Measurements from ENCODE around the gene TNFAIP8. TPM values are rescaled to one million over a fixed set of nuclear protein-coding genes. Genes with fewer than 3 reads are reported as not detected.

Gene TNFAIP8
- total and polyA plus RNA-seq, 2 experiments from 2014 or later = 10.3 to 14.8 TPM

GRCh38 chr5:119382169-119382568 is 26.4 kb downstream of the TNFAIP8 start:
- DNase-seq = no peak
- H3K9ac ChIP-seq = no peak overlapping the region
- no peak overlapping the region for H3K4me2 ChIP-seq (ENCODE audit: unreplicated experiment)
- no peak overlapping the region for H2AFZ ChIP-seq
- no peak overlapping the region for H3K27ac ChIP-seq
- no peaks in the 10 kb centered on the region for H3K36me3 ChIP-seq (ENCODE audit: low read depth)
- no peaks in the 10 kb centered on the region; the same call in 1 of the 2 replicates for H3K79me2 ChIP-seq (ENCODE audit: insufficient read depth)
- H3F3A ChIP-seq (ENCODE audit: insufficient read depth) = peaks cover 9% of the 10 kb centered on the region; the same call in 1 of the 2 replicates
- H3K4me1 ChIP-seq (ENCODE audit: insufficient read depth) = peaks cover 12% of the 10 kb centered on the region
- H4K20me1 ChIP-seq (ENCODE audit: insufficient read depth) = no peaks in the 10 kb centered on the region
- H3K9me2 ChIP-seq (ENCODE audit: insufficient read depth) = no peaks in the 10 kb centered on the region
- in situ Hi-C loops (cut with MboI) = no loop called here
- no peaks in the 10 kb centered on the region for H3K27me3 ChIP-seq (replicated peaks; ENCODE audit: insufficient read depth)
- TF ChIP-seq EZH2phosphoT487 (IDR thresholded peaks at IDR 0.05; ENCODE audit: insufficient read depth, low read depth) (no peak), EZH2 (IDR thresholded peaks at IDR 0.05; ENCODE audit: insufficient read depth, poor library complexity, severe bottlenecking) (no peak)
- no peaks in the 10 kb centered on the region for H3K9me3 ChIP-seq (ENCODE audit: low read depth)
- 89 to 96% methylated on average over 3 of the region's 3 CpGs for WGBS, 2 experiments (ENCODE audit: low coverage in 1 of 2, low lambda C conversion rate in 2 of 2, missing lambda C conversion rate in 2 of 2)
- H3K4me3 ChIP-seq = no peak overlapping the region

GRCh38 chr5:119383008-119383407 is 27.2 kb downstream of the TNFAIP8 start:
- Histone ChIP-seq H3K9me2 (ENCODE audit: insufficient read depth) (no peaks in the 10 kb centered on the region), H2AFZ (no peak overlapping the region), H3K4me1 (ENCODE audit: insufficient read depth) (peaks cover 8% of the 10 kb centered on the region), H3K4me3 (no peak overlapping the region), H3K27me3 (replicated peaks; ENCODE audit: insufficient read depth) (no peaks in the 10 kb centered on the region), H4K20me1 (ENCODE audit: insufficient read depth) (no peaks in the 10 kb centered on the region), H3K27ac (no peak overlapping the region), H3K9ac (no peak overlapping the region), H3K9me3 (ENCODE audit: low read depth) (no peaks in the 10 kb centered on the region), H3K79me2 (ENCODE audit: insufficient read depth) (no peaks in the 10 kb centered on the region; the same call in 1 of the 2 replicates), H3K36me3 (ENCODE audit: low read depth) (no peaks in the 10 kb centered on the region), H3K4me2 (ENCODE audit: unreplicated experiment) (no peak overlapping the region), H3F3A (ENCODE audit: insufficient read depth) (peaks cover 6% of the 10 kb centered on the region; the same call in 1 of the 2 replicates)
- 88 to 89% methylated on average over 1 of the region's 1 CpG for whole genome bisulfite sequencing, 2 experiments (ENCODE audit: low coverage in 1 of 2, low lambda C conversion rate in 2 of 2, missing lambda C conversion rate in 2 of 2)
- no peak for DNase-seq
- TF ChIP-seq EZH2 (IDR thresholded peaks at IDR 0.05; ENCODE audit: insufficient read depth, poor library complexity, severe bottlenecking) = no peak
- TF ChIP-seq EZH2phosphoT487 (IDR thresholded peaks at IDR 0.05; ENCODE audit: insufficient read depth, low read depth) = no peak
- in situ Hi-C loops (cut with MboI) = no loop called here

- Histone ChIP-seq H2AFZ (no peak overlapping the region), H3K9me2 (ENCODE audit: insufficient read depth) (no peaks in the 10 kb centered on the region), H3K27me3 (replicated peaks; ENCODE audit: insufficient read depth) (no peaks in the 10 kb centered on the region), H3K36me3 (ENCODE audit: low read depth) (no peaks in the 10 kb centered on the region), H3K9ac (no peak overlapping the region), H3K4me3 (no peak overlapping the region), H3K27ac (no peak overlapping the region), H3F3A (ENCODE audit: insufficient read depth) (peaks cover 8% of the 10 kb centered on the region; the same call in 1 of the 2 replicates), H3K9me3 (ENCODE audit: low read depth) (no peaks in the 10 kb centered on the region), H3K4me2 (ENCODE audit: unreplicated experiment) (no peak overlapping the region), H4K20me1 (ENCODE audit: insufficient read depth) (no peaks in the 10 kb centered on the region), H3K4me1 (ENCODE audit: insufficient read depth) (peaks cover 10% of the 10 kb centered on the region), H3K79me2 (ENCODE audit: insufficient read depth) (no peaks in the 10 kb centered on the region; the same call in 1 of the 2 replicates)
- in situ Hi-C loops (cut with MboI) = no loop called here
- no peak for TF ChIP-seq EZH2 (IDR thresholded peaks at IDR 0.05; ENCODE audit: insufficient read depth, poor library complexity, severe bottlenecking)
- no peak for TF ChIP-seq EZH2phosphoT487 (IDR thresholded peaks at IDR 0.05; ENCODE audit: insufficient read depth, low read depth)
- no peak for DNase-seq
- WGBS, 2 experiments (ENCODE audit: low coverage in 1 of 2, low lambda C conversion rate in 2 of 2, missing lambda C conversion rate in 2 of 2) = 64 to 75% methylated on average over 3 of the region's 3 CpGs
Measured at GRCh38 chr5:119385136-119385535, 29.3 kb downstream of the TNFAIP8 start.

GRCh38 chr5:119385536-119386128 is 29.8 kb downstream of the TNFAIP8 start:
- DNase-seq = no peak
- Histone ChIP-seq H3K27me3 (replicated peaks; ENCODE audit: insufficient read depth) (no peaks in the 10 kb centered on the region), H3K9me2 (ENCODE audit: insufficient read depth) (no peaks in the 10 kb centered on the region), H2AFZ (no peak overlapping the region), H3K4me2 (ENCODE audit: unreplicated experiment) (no peak overlapping the region), H3K36me3 (ENCODE audit: low read depth) (no peaks in the 10 kb centered on the region), H3K4me1 (ENCODE audit: insufficient read depth) (peaks cover 11% of the 10 kb centered on the region), H3K4me3 (no peak overlapping the region), H3F3A (ENCODE audit: insufficient read depth) (peaks cover 8% of the 10 kb centered on the region; the same call in 1 of the 2 replicates), H3K9ac (no peak overlapping the region), H3K79me2 (ENCODE audit: insufficient read depth) (no peaks in the 10 kb centered on the region; the same call in 1 of the 2 replicates), H4K20me1 (ENCODE audit: insufficient read depth) (no peaks in the 10 kb centered on the region), H3K27ac (no peak overlapping the region), H3K9me3 (ENCODE audit: low read depth) (no peaks in the 10 kb centered on the region)
- 57 to 64% methylated on average over 3 of the region's 3 CpGs for WGBS, 2 experiments (ENCODE audit: low coverage in 1 of 2, low lambda C conversion rate in 2 of 2, missing lambda C conversion rate in 2 of 2)
- TF ChIP-seq EZH2phosphoT487 (IDR thresholded peaks at IDR 0.05; ENCODE audit: insufficient read depth, low read depth) (no peak), EZH2 (IDR thresholded peaks at IDR 0.05; ENCODE audit: insufficient read depth, poor library complexity, severe bottlenecking) (no peak)
- in situ Hi-C loops (cut with MboI) = no loop called here
